Activated CD4-positive, alpha-beta T cell treated with anti-CD3 and anti-CD28 coated beads, Interleukin-2, amount 10 ng/mL, durations not matched to agents 7 days and 5 days (primary cell): Measurements from ENCODE around the gene CYB5R2. TPM values are rescaled to one million over a fixed set of nuclear protein-coding genes. Genes with fewer than 3 reads are reported as not detected.

Experiments used
- CTCF ChIA-PET: fragments of 350-600 bp; sonication (Branson Sonifier 250); formaldehyde crosslinking; loops from one replicate; lab custom pipeline; 2021; ENCODE audit warnings: antibody characterized with exemption; lab: Charles Lee
- POLR2A ChIA-PET: fragments of 350-600 bp; sonication (Branson Sonifier 250); formaldehyde crosslinking; loops from one replicate; lab custom pipeline; 2021; ENCODE audit warnings: antibody characterized with exemption; lab: Charles Lee
- DNase-seq: peaks from one replicate; pipeline ENCODE4 v3.0.0-alpha.2; 2020
- H3K27ac Mint-ChIP-seq: one replicate; pipeline ENCODE4 v1.8.0; 2021; ENCODE audit warnings: mild to moderate bottlenecking, moderate library complexity, mixed read lengths
- H3K27me3 Mint-ChIP-seq: one replicate; pipeline ENCODE4 v1.8.0; 2021; ENCODE audit warnings: mixed read lengths
- H3K36me3 Mint-ChIP-seq: one replicate; pipeline ENCODE4 v1.8.0; 2021; ENCODE audit warnings: low read depth, mixed read lengths
- H3K4me1 Mint-ChIP-seq: one replicate; pipeline ENCODE4 v1.8.0; 2021; ENCODE audit warnings: mixed read lengths
- H3K4me3 Mint-ChIP-seq: one replicate; pipeline ENCODE4 v1.8.0; 2021; ENCODE audit warnings: mild to moderate bottlenecking, moderate library complexity, mixed read lengths
- H3K9me3 Mint-ChIP-seq: one replicate; pipeline ENCODE4 v1.8.0; 2021; ENCODE audit warnings: mixed read lengths
- total RNA-seq, 2 experiments: library from RNA; stranded (reverse); gene quantifications; one replicate each; pipeline ENCODE4 v1.2.3, GENCODE V29; 2021

CYB5R2 gene
- total RNA-seq, 2 experiments from 2014 or later, result 0.33 to 0.82 TPM

DNA sequence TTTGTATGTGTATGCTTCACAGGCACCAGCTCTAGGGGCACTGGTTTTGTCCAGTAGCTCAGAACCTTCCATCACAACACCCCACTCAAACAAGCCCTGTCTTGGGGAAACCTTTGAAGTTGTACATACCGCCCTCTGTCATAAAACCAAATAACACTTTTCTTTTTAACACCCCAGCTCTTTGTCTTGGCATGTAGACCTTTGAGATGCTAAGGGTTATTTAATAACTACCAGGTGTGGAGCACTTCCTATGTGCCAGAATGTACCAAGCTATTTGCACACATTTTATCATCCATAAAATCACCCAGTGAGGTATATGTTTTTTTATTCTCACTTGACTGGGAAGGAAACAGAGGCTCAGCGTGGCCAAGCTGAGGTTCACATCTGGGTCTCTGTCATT is 50.6 kb downstream of the CYB5R2 start:
- no peak overlapping the region for H3K4me3 Mint-ChIP-seq
- no peaks in the 10 kb centered on the region for H3K36me3 Mint-ChIP-seq
- no peaks in the 10 kb centered on the region for H3K4me1 Mint-ChIP-seq
- POLR2A ChIA-PET, result no interaction called here
- CTCF ChIA-PET, result interaction anchor here (0.6 to 1.3 kb wide), 3 partner anchors 20 to 848 kb away, joined by 3 to 4 read pairs (median 3); no protein-coding TSS in a partner anchor
- DNase-seq, result no peak
- no peaks in the 10 kb centered on the region for H3K9me3 Mint-ChIP-seq
- H3K27ac Mint-ChIP-seq, result no peak overlapping the region
- H3K27me3 Mint-ChIP-seq, result no peaks in the 10 kb centered on the region

DNA sequence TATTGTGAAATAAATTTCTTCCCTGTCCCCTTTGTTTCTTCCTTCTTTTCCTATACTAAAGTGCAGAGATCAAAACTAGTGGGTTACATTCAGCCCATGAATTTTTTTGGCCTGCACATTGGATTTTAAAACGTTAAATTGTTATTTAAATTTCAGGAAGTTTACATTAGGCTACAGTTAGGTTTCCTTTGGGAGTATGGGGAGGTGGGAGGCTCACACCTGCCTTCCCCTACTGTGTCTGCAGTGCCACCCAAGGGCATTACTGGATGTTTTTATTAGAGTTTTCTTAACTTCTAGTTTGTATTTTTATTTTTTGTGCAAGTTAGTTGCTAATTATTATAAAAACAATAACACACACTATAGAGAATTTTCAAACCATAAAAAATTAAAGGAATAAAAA is 51.7 kb downstream of the CYB5R2 start:
- no peaks in the 10 kb centered on the region for H3K27me3 Mint-ChIP-seq

DNA sequence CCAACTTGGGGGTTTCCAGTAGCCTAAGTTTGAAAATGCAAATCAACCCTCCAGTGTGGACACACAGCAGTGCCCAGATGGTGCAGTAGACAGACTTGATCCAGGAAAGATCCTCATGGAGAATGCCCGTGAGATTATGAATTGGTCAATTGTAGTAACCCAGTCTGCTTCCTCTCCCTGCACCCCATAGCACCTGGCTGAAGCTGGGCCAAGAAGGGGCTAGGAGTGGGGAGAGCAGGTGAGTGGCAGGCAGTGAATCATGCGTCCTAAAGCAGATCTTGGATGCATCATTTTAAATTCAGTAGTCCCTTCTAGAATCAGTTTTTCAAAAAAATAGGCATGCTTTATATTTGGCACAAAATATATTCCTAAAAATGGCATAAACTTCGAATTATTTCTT is 52.2 kb downstream of the CYB5R2 start:
- Mint-ChIP-seq H3K36me3 (no peaks in the 10 kb centered on the region), H3K27me3 (no peaks in the 10 kb centered on the region), H3K4me3 (no peak overlapping the region), H3K9me3 (no peaks in the 10 kb centered on the region), H3K27ac (no peak overlapping the region), H3K4me1 (no peaks in the 10 kb centered on the region)
- DNase-seq, result no peak
- CTCF ChIA-PET, result interaction anchor here (2.0 kb wide), 1 partner anchor 8 kb away, joined by 6 read pairs; no protein-coding TSS in a partner anchor
- POLR2A ChIA-PET, result no interaction called here

More for the DNA sequence above, 51.7 kb downstream of the CYB5R2 start:
- DNase-seq, result no peak
- Mint-ChIP-seq H3K4me1 (no peaks in the 10 kb centered on the region), H3K27ac (no peak overlapping the region), H3K9me3 (no peaks in the 10 kb centered on the region), H3K4me3 (no peak overlapping the region), H3K36me3 (no peaks in the 10 kb centered on the region)
- ChIA-PET POLR2A (no interaction called here), CTCF (interaction anchor here (1.3 kb wide), 2 partner anchors 21 to 45 kb away, joined by 3 to 4 read pairs; no protein-coding TSS in a partner anchor)

DNA sequence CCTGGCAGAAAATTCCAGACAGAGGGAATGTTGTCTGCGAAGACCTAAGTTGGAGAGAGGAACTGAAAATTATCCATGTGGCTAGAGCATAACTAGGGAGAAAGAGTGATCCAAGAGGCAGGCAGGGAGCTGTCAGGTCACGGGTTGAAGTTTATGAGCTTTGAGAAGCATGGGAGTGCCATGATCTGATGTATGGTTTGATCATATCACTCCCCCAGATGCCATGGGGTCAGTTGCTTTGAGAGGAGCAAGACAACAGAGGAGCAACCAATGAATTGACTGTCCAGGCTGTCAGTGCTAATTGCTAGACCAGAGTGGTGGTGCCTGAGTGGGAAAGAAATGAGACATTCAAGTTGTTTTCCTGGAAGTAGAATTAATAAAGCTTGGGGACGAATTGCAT is 54.0 kb downstream of the CYB5R2 start:
- ChIA-PET CTCF (interaction anchor here (2.0 to 2.2 kb wide), 2 partner anchors 10 to 20 kb away, joined by 5 to 6 read pairs; no protein-coding TSS in a partner anchor), POLR2A (no interaction called here)
- H3K27ac Mint-ChIP-seq, result no peak overlapping the region
- no peak for DNase-seq
- H3K36me3 Mint-ChIP-seq, result no peaks in the 10 kb centered on the region
- H3K27me3 Mint-ChIP-seq, result no peaks in the 10 kb centered on the region
- H3K9me3 Mint-ChIP-seq, result no peaks in the 10 kb centered on the region
- no peaks in the 10 kb centered on the region for H3K4me1 Mint-ChIP-seq
- no peak overlapping the region for H3K4me3 Mint-ChIP-seq

DNA sequence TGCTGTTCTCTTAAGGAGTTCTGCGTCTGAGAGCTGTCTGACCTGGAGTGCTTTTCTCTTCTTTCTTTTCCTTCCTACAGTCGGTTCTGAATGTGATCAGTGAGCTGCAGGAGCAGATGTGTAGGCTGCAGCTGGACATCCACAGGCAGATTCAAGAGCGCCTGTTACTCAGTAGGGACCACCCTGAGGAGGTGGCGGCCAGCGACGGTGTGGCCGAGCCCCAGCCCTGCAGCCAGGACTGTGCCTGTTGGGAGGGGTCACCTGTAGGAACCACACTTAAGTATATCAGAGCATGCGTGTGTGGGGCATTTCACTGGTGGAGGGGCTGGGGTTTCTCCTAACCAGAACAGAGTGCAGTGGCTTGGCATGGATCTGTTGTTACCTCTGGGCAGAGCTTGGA is 56.3 kb downstream of the CYB5R2 start:
- POLR2A ChIA-PET, result no interaction called here

More for the DNA sequence above, 56.3 kb downstream of the CYB5R2 start:
- Mint-ChIP-seq H3K4me3 (no peak overlapping the region), H3K4me1 (no peaks in the 10 kb centered on the region), H3K36me3 (no peaks in the 10 kb centered on the region), H3K27me3 (no peaks in the 10 kb centered on the region), H3K27ac (no peak overlapping the region), H3K9me3 (no peaks in the 10 kb centered on the region)
- CTCF ChIA-PET, result interaction anchor here (0.9 kb wide), 1 partner anchor 21 kb away, joined by 4 read pairs; no protein-coding TSS in a partner anchor
- DNase-seq, result no peak

Other genes starting within 250 kb of the CYB5R2 start
- not detected for gene OLFML1, start 188.0 kb downstream of the CYB5R2 start, total RNA-seq
- gene PPFIBP2, start 159.5 kb downstream of the CYB5R2 start, total RNA-seq, result 10 to 100 TPM; 33.1 to 34.7 TPM
- gene OVCH2, start 33.0 kb upstream of the CYB5R2 start, total RNA-seq, result not detected
- gene OR5P2, start 123.4 kb upstream of the CYB5R2 start, total RNA-seq, result not detected
- not detected for gene OR5P3, start 157.3 kb upstream of the CYB5R2 start, total RNA-seq